Frontal cortex (tissue), 4 donors: ENCODE measurements around the gene SHH. TPM values are rescaled to one million over a fixed set of nuclear protein-coding genes. Genes with fewer than 3 reads are reported as not detected.

ENCODE experiments used
- DNase-seq, 2 donors: peaks; one replicate each; pipeline ENCODE4 v3.0.0; 2012; ENCODE audit warnings: low spot score in 2 of 2
- FAIRE-seq: peaks from 2 replicates; lab custom pipeline; 2012; peaks lifted over from hg19 to GRCh38; lab: Jason Lieb, UNC
- total RNA-seq: library from RNA; depleted of rRNA; stranded (reverse); fragments of >200 nt; gene quantifications from one replicate; pipeline ENCODE4 v1.2.3, GENCODE V29; 2014
- donor health status: control.
- donor health status: control.
- donor health status: control.

Gene SHH
- total RNA-seq, 1 donor from 2014 or later: 1.6 TPM

GRCh38 chr7:155809332-155809946, 2.8 kb downstream of the SHH start:
- DNase-seq: no peak
- FAIRE-seq: no peak

DNA sequence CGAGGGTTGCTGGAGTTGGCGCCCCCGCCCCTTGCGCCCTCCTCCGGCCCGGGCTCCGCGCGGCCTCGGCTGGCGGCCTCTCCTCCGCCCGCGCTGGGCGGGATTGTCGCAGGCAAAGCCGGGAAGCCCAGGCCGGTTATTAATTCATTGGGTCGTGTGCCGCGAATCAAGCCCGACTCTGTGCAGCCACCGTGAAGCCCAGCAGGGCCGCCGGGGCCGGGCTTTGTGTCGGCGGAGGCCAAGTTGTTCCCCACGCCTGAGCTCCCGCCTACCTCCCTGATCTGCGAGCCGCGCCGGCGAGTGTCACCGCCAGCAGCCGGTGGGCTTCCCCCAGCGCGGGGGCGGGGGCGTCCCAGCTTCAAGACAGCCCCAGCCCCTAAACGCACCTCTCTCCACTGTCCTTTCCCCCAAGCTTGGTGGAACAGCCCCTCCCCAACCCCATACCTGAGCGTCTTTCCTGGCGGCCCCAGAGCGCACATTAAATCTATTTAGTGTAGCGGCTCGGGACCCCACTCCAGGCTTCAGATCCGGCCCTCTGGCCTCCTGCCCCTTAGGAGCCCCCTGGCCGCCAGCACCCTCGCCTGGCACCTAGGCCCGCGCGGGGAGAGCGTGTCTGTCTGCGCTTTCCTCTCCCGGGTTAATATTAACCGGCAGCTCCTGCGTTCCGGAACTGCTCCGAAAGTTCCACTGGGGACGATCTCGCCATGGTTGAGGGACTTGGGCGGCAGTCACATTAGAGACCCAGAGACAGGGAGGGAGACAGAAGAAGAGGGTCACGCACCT, 3.5 kb downstream of the SHH start:
- no peak for DNase-seq
- FAIRE-seq: no peak

DNA sequence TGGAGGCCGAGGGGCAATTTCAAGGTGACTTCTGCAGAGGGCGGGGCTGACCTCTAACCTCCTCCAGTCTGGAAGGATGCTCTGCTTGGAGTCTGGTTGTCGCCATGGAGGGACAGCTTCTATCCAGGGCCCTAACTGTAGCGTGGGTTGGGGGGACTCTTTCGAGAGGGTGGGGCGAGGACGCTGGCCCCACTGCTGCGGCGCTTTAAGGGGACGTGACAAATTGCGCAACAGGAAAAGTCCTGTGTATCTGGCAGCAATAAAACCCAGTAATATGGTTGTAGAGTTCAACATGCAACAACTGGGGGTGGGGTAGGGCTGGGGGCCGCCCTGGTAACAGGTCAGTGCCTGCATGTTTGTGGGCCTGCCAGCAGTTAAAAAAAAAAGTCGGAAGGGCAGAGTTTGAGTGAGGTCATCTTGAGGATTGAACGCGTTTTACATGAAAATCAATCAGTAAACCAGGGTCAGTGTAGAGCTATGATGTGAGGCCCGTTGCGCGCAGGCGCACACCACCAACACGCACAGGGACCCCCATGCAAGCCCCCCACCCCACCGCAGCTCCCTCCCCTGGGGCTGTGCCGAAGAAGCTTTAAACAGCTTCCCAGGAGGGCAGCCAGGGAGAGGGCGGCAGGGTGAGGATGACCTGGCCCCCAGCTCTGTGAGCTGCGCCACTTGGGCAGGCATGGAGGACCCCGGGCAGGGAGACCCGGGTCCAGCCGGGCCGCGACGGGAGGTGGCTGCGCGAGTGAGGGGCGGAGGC, 4.3 kb downstream of the SHH start:
- no peak for DNase-seq
- no peak for FAIRE-seq

DNA sequence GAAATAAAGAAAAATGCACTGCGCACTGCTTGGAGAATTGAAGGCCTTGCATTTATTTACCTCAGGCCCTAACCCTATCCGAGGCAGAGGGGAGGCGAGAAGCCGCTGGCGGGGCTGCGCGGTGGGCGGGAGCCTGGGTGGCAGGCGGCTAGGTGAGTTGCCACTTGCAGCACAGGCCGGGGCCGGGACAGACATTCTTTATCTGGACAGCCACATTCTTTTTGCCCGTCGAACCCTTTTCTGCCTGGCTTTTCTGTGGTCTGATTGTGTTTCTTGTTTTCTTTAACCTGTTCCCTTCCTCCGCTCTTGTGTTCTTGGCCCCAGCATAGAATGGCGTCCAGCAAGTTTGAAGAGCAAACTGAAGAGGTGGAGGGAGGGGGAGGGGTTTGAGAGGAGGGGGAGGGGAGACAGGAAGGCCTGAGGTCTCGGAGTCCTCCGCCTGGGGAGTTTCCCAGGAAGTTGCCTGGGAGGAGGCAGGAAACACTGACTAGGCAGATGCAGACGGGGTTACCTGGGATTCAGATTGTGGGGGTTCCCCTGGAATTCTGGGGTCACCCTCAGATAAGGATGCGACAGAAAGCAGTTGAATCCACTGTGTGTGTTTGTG, 5.1 kb downstream of the SHH start:
- no peak for FAIRE-seq
- no peak for DNase-seq

- no peak for DNase-seq
- no peak for FAIRE-seq
These were observed 6.0 kb downstream of the SHH start for GRCh38 chr7:155806096-155806871.

DNA sequence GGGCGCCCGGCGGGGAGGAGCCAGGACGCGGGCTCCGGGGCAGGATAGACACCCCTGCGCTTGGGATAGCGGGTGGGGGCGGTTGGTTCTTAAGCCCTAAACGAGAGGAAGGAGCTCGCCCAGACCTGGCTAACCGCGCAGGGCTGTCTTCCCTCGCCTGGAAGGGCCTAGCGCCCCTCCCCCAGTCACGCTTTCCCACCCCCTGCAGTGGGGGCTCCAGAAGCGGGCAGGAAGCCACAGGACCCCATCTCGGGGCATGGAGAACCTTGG, 6.5 kb downstream of the SHH start:
- no peak for DNase-seq
- FAIRE-seq: no peak

DNA sequence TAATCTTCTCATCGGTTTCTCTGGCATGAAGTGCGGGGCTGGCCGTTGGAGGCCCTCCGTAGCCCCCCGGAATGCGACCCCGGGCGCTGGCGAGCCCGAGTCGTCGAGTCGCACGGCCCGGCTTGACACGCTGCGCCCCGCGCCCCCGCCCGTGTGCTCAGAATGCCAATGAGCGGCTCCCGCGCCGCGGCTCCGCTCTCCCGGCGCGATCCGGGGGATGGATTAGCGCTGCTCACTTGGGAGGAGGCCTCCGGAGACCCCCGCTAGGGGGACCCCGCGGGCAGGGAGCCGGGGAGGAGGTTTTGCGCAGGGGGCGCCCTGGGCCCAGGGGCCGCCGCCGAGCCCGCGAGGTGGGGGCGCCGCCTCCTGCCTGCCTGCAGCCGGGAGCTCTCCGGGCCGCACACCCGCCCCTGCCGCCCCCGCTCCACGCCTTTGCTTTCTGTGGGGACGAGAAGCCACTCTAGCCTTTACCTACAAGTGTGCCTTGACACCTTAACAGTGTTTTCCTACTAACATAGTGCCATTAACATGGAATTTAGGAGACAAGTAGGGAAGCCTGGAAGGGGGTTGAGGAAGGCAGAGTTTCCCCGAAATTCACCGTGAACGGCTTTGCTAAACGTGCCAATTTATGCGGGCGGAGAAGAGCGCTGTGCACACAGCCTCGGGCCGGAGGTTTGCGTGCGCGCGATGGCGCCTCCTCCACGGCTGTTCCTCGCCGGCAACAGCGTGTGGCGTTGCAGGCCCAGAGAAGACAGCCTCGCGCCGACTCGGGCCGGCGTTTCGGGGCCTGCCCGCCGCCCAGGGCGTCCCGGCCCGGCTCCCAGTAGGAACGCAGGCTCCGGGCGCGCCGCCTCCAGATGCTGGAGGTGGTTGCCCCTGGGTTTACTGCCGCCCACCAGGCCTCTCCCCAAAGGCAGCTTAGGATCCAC, 7.1 kb downstream of the SHH start:
- FAIRE-seq (no peak), DNase-seq (peak; percentile 79 to 83)

GRCh38 chr7:155804431-155804831, 7.8 kb downstream of the SHH start:
- DNase-seq (no peak), FAIRE-seq (no peak)

DNA sequence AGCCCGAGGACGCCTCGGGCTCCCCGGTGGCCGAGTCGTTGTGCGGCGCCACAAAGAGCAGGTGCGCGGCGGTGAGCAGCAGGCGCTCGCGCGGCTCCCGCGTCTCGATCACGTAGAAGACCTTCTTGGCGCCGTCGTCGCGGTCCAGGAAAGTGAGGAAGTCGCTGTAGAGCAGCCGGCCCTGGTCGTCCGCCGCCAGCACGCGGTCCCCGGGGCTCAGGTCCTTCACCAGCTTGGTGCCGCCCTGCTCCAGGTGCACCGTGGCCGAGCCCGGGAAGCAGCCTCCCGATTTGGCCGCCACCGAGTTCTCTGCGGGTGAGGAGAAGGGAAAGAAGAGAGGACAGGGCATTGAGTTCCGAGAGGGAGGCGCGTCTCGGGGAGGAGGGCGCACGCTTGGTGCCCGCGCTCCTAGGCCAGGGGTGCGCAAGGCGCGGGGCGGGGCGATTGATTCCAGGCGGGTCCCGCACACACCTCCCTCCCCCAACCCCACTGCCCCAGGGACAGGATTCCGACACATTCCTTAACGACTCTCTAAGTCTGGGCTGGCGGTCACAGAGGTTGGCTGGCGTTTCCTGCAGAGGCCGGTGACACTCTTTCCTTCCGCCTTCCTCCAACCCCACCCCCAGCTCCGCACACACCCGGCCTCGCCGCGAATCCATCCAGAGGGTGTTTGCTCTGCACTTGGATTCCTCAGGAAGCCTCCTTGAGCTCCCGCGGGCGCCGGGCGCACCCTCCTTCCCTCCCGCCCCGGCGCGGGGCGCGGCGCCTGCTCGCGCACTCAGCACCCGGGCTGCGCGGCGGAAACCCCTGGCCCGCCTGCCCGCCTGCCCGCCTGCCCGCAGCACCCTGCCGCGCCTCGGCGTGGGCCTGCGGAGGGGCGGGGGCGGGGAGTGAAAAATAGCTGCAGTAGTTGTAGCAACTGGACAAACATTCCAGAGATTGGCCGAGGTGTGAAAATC, 8.6 kb downstream of the SHH start:
- no peak for FAIRE-seq
- DNase-seq: no peak

DNA sequence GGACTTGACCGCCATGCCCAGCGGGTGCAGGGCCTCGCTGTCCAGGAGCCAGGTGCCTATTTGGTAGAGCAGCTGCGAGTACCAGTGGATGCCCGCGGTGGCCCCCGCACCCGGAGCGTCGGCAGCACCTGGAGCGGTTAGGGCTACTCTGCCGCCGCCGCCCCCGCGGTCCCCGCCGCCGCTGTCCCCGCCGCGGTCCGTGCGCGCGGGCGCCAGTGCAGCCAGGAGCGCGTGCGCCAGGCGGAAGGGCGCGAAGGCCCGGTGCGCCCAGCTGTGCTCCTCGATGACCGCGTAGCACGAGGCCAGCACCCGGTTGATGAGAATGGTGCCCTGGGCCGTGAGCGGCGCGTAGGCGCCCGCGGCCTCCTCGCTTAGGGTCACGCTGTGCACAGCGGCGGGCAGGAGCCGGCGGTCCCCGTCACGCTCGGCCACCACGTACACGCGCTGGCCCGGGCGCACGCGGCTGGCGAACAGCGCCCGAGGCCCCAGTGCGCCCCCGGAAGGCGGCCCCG, 9.3 kb downstream of the SHH start:
- DNase-seq (no peak), FAIRE-seq (no peak)

DNA sequence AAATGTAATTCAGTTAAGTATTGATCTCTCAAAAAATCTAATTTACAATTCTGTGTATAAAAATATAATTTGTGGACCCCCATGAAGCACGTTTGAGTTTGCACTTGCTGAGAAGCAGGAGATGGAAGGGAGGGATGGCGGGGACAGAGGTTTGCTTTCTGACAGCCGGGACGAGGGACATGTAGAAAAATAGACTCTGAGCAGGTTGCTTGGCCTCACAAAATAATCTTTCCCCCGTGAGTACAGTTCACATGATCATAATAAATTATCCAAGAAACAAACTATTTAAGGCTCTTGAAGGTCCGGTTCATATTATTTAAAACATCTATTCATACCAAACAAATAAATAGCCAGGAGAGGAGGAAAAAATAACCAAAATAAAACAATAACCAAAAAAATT, 10.0 kb downstream of the SHH start:
- no peak for DNase-seq
- no peak for FAIRE-seq

GRCh38 chr7:155800741-155801267, 11.5 kb downstream of the SHH start:
- no peak for FAIRE-seq
- no peak for DNase-seq

DNA sequence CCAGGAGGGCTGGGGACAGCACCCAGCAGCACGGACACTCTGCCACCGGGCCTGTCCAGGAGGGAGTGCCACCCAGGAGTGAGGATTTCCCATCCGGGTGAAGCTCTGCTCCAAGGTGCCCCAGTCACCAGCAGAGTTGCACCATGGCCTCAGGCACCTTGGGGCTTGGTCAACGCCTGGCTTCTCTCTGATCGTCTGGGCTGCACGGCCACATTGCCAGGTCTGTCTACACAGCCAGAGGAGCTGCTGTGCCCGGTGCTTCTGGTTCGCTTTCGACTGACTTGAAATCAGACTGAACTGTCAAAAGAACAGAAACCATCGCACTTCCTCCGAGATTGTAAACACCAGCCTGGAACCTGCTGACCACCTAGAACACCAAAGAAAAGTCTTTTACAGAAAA, 12.0 kb downstream of the SHH start:
- no peak for FAIRE-seq
- DNase-seq: no peak

DNA sequence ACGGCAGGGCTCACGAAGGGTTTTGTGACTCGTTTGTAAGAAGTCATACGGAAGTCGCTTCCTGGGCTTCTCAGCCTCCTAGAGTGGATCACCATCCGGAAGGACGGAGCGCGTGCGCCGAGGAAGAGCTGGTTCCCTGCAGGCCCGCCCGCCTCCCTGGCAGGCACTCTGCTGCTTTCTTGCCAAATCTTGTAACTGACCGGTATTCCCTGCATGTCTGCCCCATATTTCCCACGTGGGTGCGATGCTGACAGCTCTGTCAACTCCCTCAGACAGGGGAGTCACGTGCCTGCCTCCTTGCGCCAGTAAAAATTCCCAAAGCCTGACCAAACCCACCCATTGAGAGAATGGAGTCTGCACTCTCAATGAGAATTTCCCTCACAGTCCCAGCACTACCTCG, 12.7 kb downstream of the SHH start:
- peak in 1 of 2 donors; percentile 58 for DNase-seq
- FAIRE-seq: no peak

DNA sequence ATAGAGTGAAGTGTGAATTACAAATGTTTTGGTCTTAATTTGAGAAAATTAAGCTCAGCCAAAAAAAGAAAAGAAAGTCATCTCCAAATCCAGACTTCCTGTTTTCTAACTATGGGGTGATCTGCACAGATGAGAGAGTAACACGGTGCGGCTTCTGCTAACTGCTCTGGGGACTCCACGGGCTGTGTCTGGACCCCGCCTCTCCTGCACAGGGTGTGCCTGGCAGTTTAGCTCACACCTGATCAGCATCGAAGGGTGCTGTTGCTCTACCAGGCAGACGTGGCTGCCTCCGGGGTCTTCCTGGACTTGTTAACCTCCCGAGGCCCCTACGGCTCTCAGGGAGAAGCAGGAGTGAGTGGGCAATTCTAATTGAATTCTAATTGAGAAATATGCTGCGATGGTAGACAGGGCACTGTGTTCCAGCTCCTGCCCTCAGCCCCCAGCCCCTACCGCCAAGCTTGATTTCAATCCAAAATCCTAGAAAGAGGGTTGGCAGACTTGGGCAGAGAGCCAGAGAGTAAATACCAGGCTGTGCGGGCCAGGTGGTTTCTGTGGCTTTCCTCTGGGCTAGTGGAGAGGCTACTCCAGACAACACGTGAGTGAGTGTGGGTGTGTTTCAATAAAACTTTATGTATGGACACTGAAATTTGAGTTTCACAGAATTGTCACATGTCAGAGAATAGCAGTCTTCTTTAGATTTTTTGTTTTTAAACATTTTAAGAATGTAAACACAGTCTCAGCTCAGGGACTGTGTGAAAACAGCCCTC, 13.4 kb downstream of the SHH start:
- FAIRE-seq: no peak

DNA sequence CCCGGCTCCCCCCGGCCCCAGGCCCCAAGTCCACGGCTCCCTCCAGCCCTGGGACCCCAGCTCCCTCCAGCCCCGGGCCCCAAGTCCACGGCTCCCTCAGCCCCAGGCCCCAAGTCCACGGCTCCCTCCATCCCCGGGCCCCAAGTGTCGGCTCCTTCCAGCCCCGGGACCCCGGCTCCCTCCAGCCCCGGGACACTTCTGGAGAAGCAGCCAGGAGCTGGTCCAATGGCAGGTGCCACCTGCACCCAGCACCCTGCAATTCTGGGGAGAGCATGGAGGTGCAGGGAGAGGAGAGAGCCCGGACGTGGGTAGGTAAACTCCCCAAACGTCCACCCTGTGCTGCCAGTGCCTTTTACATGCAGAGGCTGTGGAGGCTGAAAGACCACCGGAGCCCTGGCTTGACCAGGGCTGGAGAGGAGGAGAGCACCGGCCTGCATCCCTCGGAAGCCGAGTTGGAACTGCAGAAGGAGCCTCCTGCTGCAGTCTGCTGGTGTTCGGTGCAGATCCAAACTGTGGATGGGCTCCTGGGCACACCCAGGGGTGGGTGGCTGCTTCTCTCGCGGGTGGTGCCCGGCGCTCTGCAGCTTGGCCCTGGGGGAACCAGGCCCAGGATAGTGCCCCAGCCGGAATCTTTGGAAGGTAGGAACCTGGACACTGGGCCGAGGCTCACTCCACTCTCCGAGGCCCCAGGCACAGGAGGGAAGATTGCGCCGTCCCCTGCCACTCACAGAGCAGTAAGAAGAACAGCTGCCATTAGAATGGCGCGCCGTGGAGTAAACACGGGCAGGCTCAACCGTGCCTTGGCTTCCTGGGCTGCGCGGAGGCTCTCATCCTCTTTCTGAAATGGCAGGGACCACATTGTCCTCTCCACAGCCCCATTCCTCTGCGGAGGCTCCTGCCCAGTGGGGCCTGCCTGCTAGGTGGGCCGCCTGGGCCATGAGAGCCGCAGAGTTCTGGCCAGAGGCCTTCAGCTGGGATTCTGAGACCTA, 14.7 kb downstream of the SHH start:
- FAIRE-seq (no peak), DNase-seq (no peak)

More for the DNA sequence above, 13.4 kb downstream of the SHH start:
- no peak for DNase-seq
